Measurements from ENCODE around the gene EIPR1. TPM values are rescaled to one million over a fixed set of nuclear protein-coding genes. Genes with fewer than 3 reads are reported as not detected.

Gene EIPR1
- total RNA-seq, 4 donors from 2014 or later = 13.1 to 41.0 (median 27.4) TPM

DNA sequence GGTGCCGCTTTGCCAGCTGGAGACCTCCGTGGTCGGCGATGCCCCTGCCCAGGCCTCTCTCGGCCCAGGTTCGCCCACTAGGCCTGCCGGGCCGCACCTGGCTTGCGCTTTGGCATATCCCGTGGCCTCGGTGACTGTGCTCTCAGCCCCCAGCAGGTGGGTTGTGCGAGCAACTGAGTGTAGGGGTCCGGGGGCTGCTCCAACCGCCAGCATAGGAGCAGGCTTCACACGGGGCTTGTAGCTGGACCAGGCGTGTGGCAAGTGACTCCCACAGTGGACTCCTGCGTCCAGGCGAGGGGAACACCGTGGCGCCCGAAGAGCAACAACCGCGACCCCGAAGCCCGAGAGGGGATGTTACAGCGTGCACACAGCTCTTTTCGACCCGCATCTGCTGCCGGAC is 11.6 kb upstream of the EIPR1 start:
- H3K4me1 ChIP-seq = no peaks in the 10 kb centered on the region
- intact Hi-C loops (cut with DNase I; ENCODE audit: low total_unique reads) (no loop called here), in situ Hi-C loops (cut with MboI; ENCODE audit: low pct_ligation_motif_present in 1 of 4, low pct_unique_long_range_greater_than_20kb in 1 of 4, low sequenced_read_pairs in 3 of 4) (no loop called here)
- no peak overlapping the region for H3K27ac ChIP-seq
- H3K4me3 ChIP-seq = no peak overlapping the region
- DNase-seq = no peak
- no peaks in the 10 kb centered on the region for H3K9me3 ChIP-seq
- WGBS, 2 donors (ENCODE audit: low coverage in 1 of 2) = 93 to 96% methylated on average over 3 to 28 of the region's 29 CpGs
- no peaks in the 10 kb centered on the region for H3K27me3 ChIP-seq
- H3K36me3 ChIP-seq = peaks cover 0 to 35% (median 14%) of the 10 kb centered on the region in 4 donors
- TF ChIP-seq POLR2A (IDR thresholded peaks at IDR 0.05) (no peak), EP300 (IDR thresholded peaks at IDR 0.05; ENCODE audit: low read depth) (no peak), POLR2AphosphoS5 (IDR thresholded peaks at IDR 0.05) (no peak)
- TF ChIP-seq, protein P1, sequence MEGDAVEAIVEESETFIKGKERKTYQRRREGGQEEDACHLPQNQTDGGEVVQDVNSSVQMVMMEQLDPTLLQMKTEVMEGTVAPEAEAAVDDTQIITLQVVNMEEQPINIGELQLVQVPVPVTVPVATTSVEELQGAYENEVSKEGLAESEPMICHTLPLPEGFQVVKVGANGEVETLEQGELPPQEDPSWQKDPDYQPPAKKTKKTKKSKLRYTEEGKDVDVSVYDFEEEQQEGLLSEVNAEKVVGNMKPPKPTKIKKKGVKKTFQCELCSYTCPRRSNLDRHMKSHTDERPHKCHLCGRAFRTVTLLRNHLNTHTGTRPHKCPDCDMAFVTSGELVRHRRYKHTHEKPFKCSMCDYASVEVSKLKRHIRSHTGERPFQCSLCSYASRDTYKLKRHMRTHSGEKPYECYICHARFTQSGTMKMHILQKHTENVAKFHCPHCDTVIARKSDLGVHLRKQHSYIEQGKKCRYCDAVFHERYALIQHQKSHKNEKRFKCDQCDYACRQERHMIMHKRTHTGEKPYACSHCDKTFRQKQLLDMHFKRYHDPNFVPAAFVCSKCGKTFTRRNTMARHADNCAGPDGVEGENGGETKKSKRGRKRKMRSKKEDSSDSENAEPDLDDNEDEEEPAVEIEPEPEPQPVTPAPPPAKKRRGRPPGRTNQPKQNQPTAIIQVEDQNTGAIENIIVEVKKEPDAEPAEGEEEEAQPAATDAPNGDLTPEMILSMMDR (IDR thresholded peaks at IDR 0.05) = no peak

DNA sequence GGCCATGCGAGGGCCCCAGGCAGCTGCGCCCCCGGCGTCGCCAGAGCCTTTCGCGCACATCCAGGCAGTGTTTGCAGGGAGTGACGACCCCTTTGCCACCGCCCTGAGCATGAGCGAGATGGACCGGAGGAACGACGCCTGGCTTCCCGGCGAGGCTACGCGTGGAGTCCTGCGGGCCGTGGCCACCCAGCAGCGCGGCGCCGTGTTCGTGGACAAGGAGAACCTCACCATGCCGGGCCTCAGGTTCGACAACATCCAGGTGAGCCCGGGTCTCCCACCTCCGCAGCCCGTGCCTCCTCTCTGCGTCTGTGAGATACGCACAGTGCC is 10.8 kb upstream of the EIPR1 start:
- Histone ChIP-seq H3K4me1 (no peaks in the 10 kb centered on the region), H3K9me3 (no peaks in the 10 kb centered on the region), H3K27ac (no peak overlapping the region), H3K4me3 (no peak overlapping the region), H3K27me3 (no peaks in the 10 kb centered on the region), H3K36me3 (peaks cover 0 to 33% (median 12%) of the 10 kb centered on the region in 4 donors)
- in situ Hi-C loops (cut with MboI; ENCODE audit: low pct_ligation_motif_present in 1 of 4, low pct_unique_long_range_greater_than_20kb in 1 of 4, low sequenced_read_pairs in 3 of 4) = no loop called here
- DNase-seq = no peak
- 95 to 98% methylated on average over 9 to 31 of the region's 31 CpGs for WGBS, 2 donors (ENCODE audit: low coverage in 1 of 2)
- no peak for TF ChIP-seq EP300 (IDR thresholded peaks at IDR 0.05; ENCODE audit: low read depth)
- TF ChIP-seq POLR2AphosphoS5 (IDR thresholded peaks at IDR 0.05) = no peak
- TF ChIP-seq, protein P1 (IDR thresholded peaks at IDR 0.05) = no peak
- no peak for TF ChIP-seq POLR2A (IDR thresholded peaks at IDR 0.05)
- intact Hi-C loops (cut with DNase I; ENCODE audit: low total_unique reads) = no loop called here

DNA sequence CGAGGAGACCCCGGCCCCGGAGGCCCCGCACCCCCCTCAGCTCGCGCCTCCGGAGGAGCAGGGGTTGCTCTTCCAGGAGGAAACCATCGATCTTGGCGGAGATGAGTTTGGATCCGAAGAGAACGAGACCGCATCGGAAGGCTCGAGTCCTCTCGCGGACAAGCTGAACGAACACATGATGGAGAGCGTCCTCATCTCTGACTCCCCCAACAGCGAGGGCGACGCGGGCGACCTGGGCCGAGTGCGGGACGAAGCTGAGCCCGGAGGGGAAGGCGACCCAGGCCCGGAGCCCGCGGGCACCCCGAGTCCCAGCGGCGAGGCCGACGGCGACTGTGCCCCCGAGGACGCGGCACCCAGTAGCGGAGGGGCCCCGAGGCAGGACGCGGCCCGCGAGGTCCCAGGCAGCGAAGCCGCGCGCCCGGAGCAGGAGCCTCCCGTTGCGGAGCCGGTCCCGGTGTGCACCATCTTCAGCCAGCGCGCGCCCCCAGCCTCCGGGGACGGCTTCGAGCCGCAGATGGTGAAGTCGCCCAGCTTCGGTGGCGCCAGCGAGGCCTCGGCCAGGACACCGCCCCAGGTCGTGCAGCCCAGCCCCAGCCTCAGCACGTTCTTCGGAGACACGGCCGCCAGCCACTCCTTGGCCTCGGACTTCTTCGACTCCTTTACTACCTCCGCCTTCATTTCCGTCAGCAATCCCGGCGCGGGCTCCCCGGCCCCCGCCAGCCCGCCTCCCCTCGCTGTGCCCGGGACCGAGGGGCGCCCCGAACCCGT is 10.2 kb upstream of the EIPR1 start:
- H3K27me3 ChIP-seq = no peaks in the 10 kb centered on the region
- no peak for DNase-seq
- peaks cover 0 to 33% (median 12%) of the 10 kb centered on the region in 4 donors for H3K36me3 ChIP-seq
- in situ Hi-C loops (cut with MboI; ENCODE audit: low pct_ligation_motif_present in 1 of 4, low pct_unique_long_range_greater_than_20kb in 1 of 4, low sequenced_read_pairs in 3 of 4) (no loop called here), intact Hi-C loops (cut with DNase I; ENCODE audit: low total_unique reads) (no loop called here)
- no peaks in the 10 kb centered on the region for H3K9me3 ChIP-seq
- no peak overlapping the region for H3K4me3 ChIP-seq
- WGBS, 2 donors (ENCODE audit: low coverage in 1 of 2) = 96% methylated on average over 89 of the region's 89 CpGs; no CpG with 5 or more reads in 1 of the 2 donors
- H3K27ac ChIP-seq = no peak overlapping the region
- no peaks in the 10 kb centered on the region for H3K4me1 ChIP-seq
- TF ChIP-seq POLR2A (IDR thresholded peaks at IDR 0.05) = no peak
- TF ChIP-seq, protein P1 (IDR thresholded peaks at IDR 0.05) = no peak
- no peak for TF ChIP-seq EP300 (IDR thresholded peaks at IDR 0.05; ENCODE audit: low read depth)
- no peak for TF ChIP-seq POLR2AphosphoS5 (IDR thresholded peaks at IDR 0.05)

DNA sequence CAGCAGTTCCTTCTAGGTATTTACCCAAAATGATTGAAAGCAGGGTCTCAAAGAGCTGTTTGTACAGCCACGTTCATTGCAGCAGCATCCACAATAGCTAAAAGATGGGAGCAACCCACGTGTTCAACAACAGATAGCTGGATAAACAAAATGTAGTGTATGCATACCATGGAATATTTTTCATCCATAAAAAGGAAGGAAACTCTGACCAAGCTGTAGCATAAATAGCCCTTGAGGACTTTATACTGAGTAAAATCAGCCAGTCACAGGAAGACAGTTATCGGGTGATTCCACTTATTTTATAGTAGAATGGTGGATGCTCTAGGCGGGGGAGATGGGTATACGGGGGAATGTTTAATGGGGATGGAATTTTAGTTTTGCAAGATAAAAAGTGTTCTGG is 9.4 kb upstream of the EIPR1 start:
- no peak for DNase-seq
- intact Hi-C loops (cut with DNase I; ENCODE audit: low total_unique reads) (no loop called here), in situ Hi-C loops (cut with MboI; ENCODE audit: low pct_ligation_motif_present in 1 of 4, low pct_unique_long_range_greater_than_20kb in 1 of 4, low sequenced_read_pairs in 3 of 4) (no loop called here)
- no peaks in the 10 kb centered on the region for H3K27me3 ChIP-seq
- H3K27ac ChIP-seq = no peak overlapping the region
- H3K4me3 ChIP-seq = no peak overlapping the region
- H3K36me3 ChIP-seq = peaks cover 0 to 33% (median 12%) of the 10 kb centered on the region in 4 donors
- no peaks in the 10 kb centered on the region for H3K9me3 ChIP-seq
- 76 to 85% methylated on average over 5 of the region's 5 CpGs for WGBS, 2 donors (ENCODE audit: low coverage in 1 of 2)
- TF ChIP-seq POLR2A (IDR thresholded peaks at IDR 0.05) (no peak), POLR2AphosphoS5 (IDR thresholded peaks at IDR 0.05) (no peak), EP300 (IDR thresholded peaks at IDR 0.05; ENCODE audit: low read depth) (no peak)
- TF ChIP-seq, protein P1 (IDR thresholded peaks at IDR 0.05) = no peak
- H3K4me1 ChIP-seq = no peaks in the 10 kb centered on the region
